GM18505 (cell line): Measurements from ENCODE around the gene EPHB2.

Experiments
- ATAC-seq: cut with Tn5 transposase; IDR thresholded peaks from one replicate; pipeline ENCODE4 v1.9.1; 2021; ENCODE audit not compliant: unreplicated experiment
- POLR2A ChIP-seq: IDR thresholded peaks from 4 replicates; pipeline ENCODE4 v1.6.1; 2011; ENCODE audit warnings: borderline replicate concordance; ENCODE audit not compliant: insufficient read depth, insufficient read length; ENCODE audit errors: extremely low read depth

EPHB2 gene

DNA sequence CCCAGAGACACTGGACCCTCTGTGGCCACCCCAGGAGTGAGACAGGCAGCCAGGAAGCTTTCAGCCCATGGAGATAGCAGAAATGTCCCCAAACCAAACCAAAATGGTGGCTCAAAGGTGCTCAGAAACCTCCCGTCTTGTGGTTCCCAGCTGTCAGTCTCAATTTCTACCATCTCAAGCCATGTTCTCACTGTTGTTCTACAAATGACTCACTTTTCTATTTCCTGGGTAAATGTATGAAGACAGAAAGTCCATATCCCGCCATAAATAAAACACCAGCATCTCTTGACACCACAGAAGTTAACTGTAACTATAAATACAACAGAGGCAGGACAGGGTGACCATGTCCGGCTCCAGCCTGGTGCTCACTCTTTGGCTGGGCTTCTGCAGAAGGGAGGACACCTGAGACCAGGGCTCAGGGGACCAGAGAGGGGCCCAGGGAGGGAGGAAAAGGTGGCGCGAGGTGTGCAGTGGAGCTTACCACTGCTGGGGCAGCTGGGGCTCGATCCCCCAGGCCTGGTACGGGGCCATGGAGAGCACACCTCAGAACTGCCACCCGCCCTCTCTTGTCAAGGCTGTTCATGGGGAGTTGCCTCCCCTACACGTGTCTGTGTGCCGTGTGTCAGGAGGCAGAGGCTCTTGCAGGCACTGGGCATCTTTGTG is 43.6 kb downstream of the EPHB2 start:
- TF ChIP-seq POLR2A: no peak
- ATAC-seq: no peak

DNA sequence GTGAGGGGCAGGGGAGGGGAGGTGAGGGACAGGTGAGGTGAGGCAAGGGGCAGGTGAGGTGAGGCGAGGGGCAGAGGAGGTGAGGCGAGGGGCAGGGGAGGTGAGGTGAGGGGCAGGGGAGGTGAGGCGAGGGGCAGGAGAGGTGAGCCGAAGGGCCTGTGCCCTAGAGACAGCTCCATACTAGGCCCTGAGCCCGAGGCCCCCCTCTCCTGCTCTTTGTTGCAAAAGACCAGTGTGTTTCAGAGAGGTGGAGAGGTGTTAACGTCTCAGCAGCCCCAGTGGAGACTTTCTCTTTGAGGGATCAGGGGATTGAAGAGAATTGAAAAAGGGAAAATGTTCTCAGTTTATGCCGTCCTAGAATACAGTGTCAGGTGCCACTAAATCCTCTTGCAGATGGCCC is 44.2 kb downstream of the EPHB2 start:
- no peak for ATAC-seq
- no peak for TF ChIP-seq POLR2A

GRCh38 chr1:22755641-22756040 is 45.0 kb downstream of the EPHB2 start:
- no peak for TF ChIP-seq POLR2A
- no peak for ATAC-seq

GRCh38 chr1:22756125-22756735 is 45.6 kb downstream of the EPHB2 start:
- ATAC-seq: no peak
- TF ChIP-seq POLR2A: no peak

DNA sequence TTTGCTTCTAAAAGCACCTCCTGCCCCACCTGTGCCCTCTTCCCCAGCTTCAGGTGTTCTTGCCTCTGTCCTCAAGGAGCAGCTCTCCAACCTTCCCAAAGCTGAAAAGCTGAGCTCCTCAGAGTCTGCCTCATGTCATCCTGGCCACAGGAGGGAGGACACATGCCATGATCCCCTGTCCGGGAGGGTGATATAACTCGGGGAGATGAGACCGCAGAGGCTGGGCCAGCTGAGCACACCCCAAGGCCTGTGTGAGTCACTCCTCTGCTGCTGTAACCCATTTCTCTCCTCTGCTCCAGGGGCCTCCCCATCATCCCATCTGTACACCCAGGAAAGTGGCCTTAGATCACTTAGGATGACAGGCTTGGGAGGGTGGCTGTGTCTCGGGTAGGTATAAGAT is 49.8 kb downstream of the EPHB2 start:
- ATAC-seq: no peak
- no peak for TF ChIP-seq POLR2A

GRCh38 chr1:22761101-22761500 is 50.5 kb downstream of the EPHB2 start:
- ATAC-seq: no peak
- TF ChIP-seq POLR2A: no peak

DNA sequence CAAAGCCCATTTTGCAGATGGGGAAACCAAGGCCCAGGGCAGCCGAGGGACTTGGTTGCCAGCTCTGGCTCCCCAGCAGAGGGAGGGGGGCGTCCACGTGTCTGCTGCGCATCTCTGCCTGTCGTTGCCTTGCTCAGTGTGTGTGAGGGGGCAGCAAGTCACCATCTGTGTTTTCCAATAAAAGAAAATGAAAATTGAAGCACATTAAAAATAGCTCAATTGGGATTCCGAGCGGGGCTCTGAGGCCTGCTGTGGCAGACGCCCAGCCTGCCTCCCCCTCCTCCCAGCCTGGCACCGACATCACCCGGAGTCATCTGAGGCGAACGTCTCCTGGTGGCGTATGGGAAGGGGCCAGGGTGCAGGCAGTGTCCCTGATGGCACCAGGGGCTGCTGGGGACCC is 51.2 kb downstream of the EPHB2 start:
- no peak for TF ChIP-seq POLR2A
- no peak for ATAC-seq

DNA sequence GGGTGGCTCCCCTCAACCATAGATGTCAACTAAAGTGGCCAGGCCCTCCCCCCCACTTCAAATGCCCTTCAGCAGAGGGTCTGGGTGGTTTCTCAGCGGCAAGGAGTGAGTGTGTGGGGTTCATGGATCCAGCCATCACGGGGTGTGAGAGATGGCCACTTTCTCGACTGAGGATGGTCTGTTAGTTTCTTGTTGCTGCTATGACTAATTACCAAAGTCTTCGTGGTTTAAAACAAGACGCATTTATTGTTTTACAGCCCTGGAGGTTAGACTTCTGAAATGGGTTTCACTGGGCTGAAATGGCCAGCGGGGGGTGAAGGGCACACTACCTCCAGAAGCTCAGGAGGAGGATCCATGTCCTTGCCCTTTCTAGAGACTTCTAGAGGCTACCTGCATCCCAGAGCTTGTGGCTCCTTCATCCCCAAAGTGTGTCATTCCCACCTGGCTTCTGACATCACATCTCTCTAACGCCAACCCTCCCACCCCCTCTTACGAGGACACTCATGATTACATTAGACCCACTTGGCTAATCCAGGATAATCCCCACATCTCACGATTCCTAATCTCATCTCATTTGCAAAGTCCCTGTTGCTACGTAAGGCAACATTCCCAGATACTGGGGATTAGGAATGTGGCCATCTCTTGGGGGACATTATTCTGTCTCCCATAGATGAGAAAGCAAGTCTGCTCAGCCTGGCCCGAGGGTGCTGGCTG is 53.0 kb downstream of the EPHB2 start:
- ATAC-seq: no peak
- TF ChIP-seq POLR2A: no peak

DNA sequence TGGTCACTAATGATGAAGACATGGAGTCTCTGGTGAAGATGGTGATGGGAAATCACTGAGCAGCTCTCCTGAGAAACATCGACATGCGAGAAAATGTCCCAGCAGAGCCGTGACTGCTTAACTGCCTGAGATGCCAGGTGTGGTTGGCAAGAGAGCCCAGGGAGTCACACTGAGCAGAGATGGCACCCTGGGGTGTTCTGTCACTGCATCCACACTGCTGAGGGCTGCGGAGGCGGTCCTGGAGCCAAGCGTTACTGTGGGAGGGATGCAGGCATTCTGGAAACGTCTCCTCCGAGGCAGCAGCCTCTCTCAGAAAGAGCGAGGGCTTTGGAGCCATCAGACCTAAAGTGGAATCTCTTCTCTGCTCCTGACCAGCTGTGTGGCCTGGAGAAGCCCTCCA is 57.2 kb downstream of the EPHB2 start:
- ATAC-seq: no peak
- TF ChIP-seq POLR2A: no peak

DNA sequence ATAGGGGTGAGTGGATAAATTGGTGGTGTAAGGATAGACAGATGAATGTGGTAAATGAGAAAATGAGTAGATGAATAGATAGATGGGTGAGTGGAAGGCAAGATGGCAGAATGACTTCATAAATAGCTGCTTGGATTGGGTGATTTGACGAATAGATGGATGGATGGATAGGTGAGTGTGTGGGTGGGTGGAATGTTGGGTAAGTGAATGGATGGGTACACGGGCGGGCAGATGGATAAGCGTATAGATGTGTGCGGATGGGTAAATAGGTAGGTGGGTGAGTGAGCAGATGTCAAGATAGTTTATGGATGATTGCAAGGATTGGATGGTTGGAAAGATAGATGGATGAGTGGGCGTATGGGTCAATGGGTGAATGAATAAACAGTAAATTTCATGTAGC is 59.3 kb downstream of the EPHB2 start:
- ATAC-seq: no peak
- no peak for TF ChIP-seq POLR2A

GRCh38 chr1:22772014-22772413 is 61.4 kb downstream of the EPHB2 start:
- TF ChIP-seq POLR2A: no peak
- ATAC-seq: no peak

- no peak for TF ChIP-seq POLR2A
- ATAC-seq: no peak
These were observed 63.6 kb downstream of the EPHB2 start for GRCh38 chr1:22773981-22774832.

- ATAC-seq: no peak
- no peak for TF ChIP-seq POLR2A
These were observed 64.2 kb downstream of the EPHB2 start for GRCh38 chr1:22774833-22775182.
